HepG2 (cell line): Measurements from ENCODE around the gene NPC1. TPM values are rescaled to one million over a fixed set of nuclear protein-coding genes. Genes with fewer than 3 reads are reported as not detected.

Experiments used
- ATAC-seq: fragments of 200-7000 bp; cut with Tn5 transposase; 3 replicates; pipeline ENCODE4 v1.9.1; 2020; ENCODE audit warnings: mild to moderate bottlenecking, moderate library complexity
- BruUV-seq: library from RNA; stranded (reverse); fragments of 400-500 nt; replicated peaks from 2 replicates; lab custom pipeline; 2021; lab: Mats Ljungman, UMichigan
- CTCF ChIA-PET: fragments of 300-600 bp; formaldehyde crosslinking; extraction: SDS; loops from one replicate; lab custom pipeline; 2021; ENCODE audit warnings: low total read pairs, inconsistent platforms, low intra/inter-chr PET ratio; lab: Yijun Ruan, JAX
- POLR2A ChIA-PET: fragments of 350-600 bp; sonication (Branson Sonifier 250); formaldehyde crosslinking; loops from one replicate; lab custom pipeline; 2020; ENCODE audit warnings: antibody characterized with exemption, inconsistent platforms; lab: Yijun Ruan, JAX
- DNase-seq: peaks from one replicate; pipeline ENCODE4 v3.0.0-alpha.2; 2015; ENCODE audit warnings: low spot score
- FAIRE-seq: peaks from 3 replicates; lab custom pipeline; 2011; peaks lifted over from hg19 to GRCh38; lab: Jason Lieb, UNC
- H2AFZ ChIP-seq: one replicate; pipeline ENCODE4 v1.6.1; 2011; ENCODE audit warnings: low read length, inconsistent platforms
- H3K27ac ChIP-seq: fragments of 300-600 bp; 3 replicates; pipeline ENCODE4 v1.8.0; 2011; ENCODE audit warnings: mixed run types, mild to moderate bottlenecking, mixed read lengths, low read length, inconsistent platforms; ENCODE audit not compliant: insufficient read depth; ENCODE audit errors: extremely low read length
- H3K27me3 ChIP-seq, 2 experiments: fragments of 200-600 bp in 1 of 2; 2 replicates in 1 of 2; 3 replicates in 1 of 2; pipeline versions ENCODE4 v1.6.0 to v1.8.0; 2011; ENCODE audit warnings: low read length in 2 of 2, mild to moderate bottlenecking in 2 of 2, moderate library complexity in 2 of 2, inconsistent platforms in 1 of 2; ENCODE audit not compliant: insufficient read depth in 2 of 2, control insufficient read depth in 1 of 2
- H3K36me3 ChIP-seq, 2 experiments: fragments of 200-600 bp in 1 of 2; replicated peaks in 1 of 2; 2 replicates in 1 of 2; 3 replicates in 1 of 2; pipeline versions ENCODE4 v1.5.1 to v1.8.0; 2011; ENCODE audit warnings: low read length in 2 of 2, inconsistent platforms in 1 of 2; ENCODE audit not compliant: insufficient read depth in 2 of 2, control insufficient read depth in 1 of 2
- H3K4me1 ChIP-seq: 2 replicates; pipeline ENCODE4 v1.5.1; 2012; ENCODE audit warnings: low read length, inconsistent platforms; ENCODE audit not compliant: insufficient read depth
- H3K4me2 ChIP-seq: 2 replicates; pipeline ENCODE4 v1.6.0; 2011; ENCODE audit warnings: low read depth, low read length, inconsistent platforms
- H3K4me3 ChIP-seq, 3 experiments: fragments of 200-600 bp in 1 of 3; sonication (generic), shearing (Covaris generic) in 1 of 3; replicated peaks in 1 of 3; 2 replicates each; pipeline ENCODE4 v1.5.1; 2011 to 2016; ENCODE audit warnings: low read length in 3 of 3, inconsistent platforms in 2 of 3, low read depth in 2 of 3, mild to moderate bottlenecking in 2 of 3, control low read depth in 1 of 3, mixed read lengths in 1 of 3; ENCODE audit not compliant: insufficient read depth in 1 of 3
- H3K79me2 ChIP-seq: one replicate; pipeline ENCODE4 v1.6.1; 2011; ENCODE audit warnings: low read length, inconsistent platforms; ENCODE audit not compliant: insufficient read depth
- H3K9ac ChIP-seq: 2 replicates; pipeline ENCODE4 v1.6.0; 2011; ENCODE audit warnings: mild to moderate bottlenecking, low read depth, low read length, inconsistent platforms; ENCODE audit not compliant: insufficient read depth
- H3K9me3 ChIP-seq: 2 replicates; pipeline ENCODE4 v1.5.1; 2012; ENCODE audit warnings: mild to moderate bottlenecking, low read length
- H4K20me1 ChIP-seq: 2 replicates; pipeline ENCODE4 v1.6.0; 2011; ENCODE audit warnings: inconsistent platforms, mild to moderate bottlenecking, low read length, moderate library complexity; ENCODE audit not compliant: insufficient read depth
- ATRX ChIP-seq: sonication (generic); formaldehyde crosslinking; IDR thresholded peaks from 2 replicates; pipeline ENCODE4 v1.4.0; 2020; ENCODE audit warnings: missing genetic modification reagents, borderline replicate concordance
- BATF2 ChIP-seq: sonication (generic); formaldehyde crosslinking; IDR thresholded peaks from 2 replicates; pipeline ENCODE4 v1.8.0; 2022; ENCODE audit warnings: mild to moderate bottlenecking, missing genetic modification reagents, moderate library complexity
- KDM3A ChIP-seq: IDR thresholded peaks from 2 replicates; pipeline ENCODE4 v1.6.1; 2018; ENCODE audit warnings: low read depth, missing compliant biosample characterization
- LCORL ChIP-seq, 2 experiments: fragments of 450-650 bp in 1 of 2; sonication (generic) in 1 of 2; formaldehyde crosslinking in 1 of 2; IDR thresholded peaks; 2 replicates each; pipeline versions ENCODE4 v1.5.0 to v1.6.1; 2017 to 2020; ENCODE audit warnings: antibody characterized with exemption in 1 of 2, missing genetic modification reagents in 1 of 2
- MBNL3 ChIP-seq: fragments of 250-450 bp; sonication (Bioruptor Pico); conservative IDR thresholded peaks from 2 replicates; pipeline ENCODE4 v1.8.0; 2022; ENCODE audit warnings: mild to moderate bottlenecking, inconsistent platforms
- PCBP1 ChIP-seq: fragments of 200-400 bp; formaldehyde crosslinking; IDR thresholded peaks from 2 replicates; pipeline ENCODE4 v1.6.1; 2017; ENCODE audit warnings: mild to moderate bottlenecking, low read depth, low read length, borderline replicate concordance
- POGK ChIP-seq: sonication (generic); formaldehyde crosslinking; conservative IDR thresholded peaks from 2 replicates; pipeline ENCODE4 v1.8.0; 2022; ENCODE audit warnings: mild to moderate bottlenecking, moderate library complexity, missing genetic modification reagents
- RXRB ChIP-seq: IDR thresholded peaks from 2 replicates; pipeline ENCODE4 v1.6.1; 2016; ENCODE audit warnings: borderline replicate concordance, missing genetic modification reagents, missing compliant biosample characterization
- TCF12 ChIP-seq, 2 experiments: fragments of 450-650 bp in 1 of 2; sonication (generic) in 1 of 2; formaldehyde crosslinking in 1 of 2; IDR thresholded peaks; 2 replicates each; pipeline versions ENCODE4 v1.6.1 to v1.8.0; 2017 to 2022; ENCODE audit warnings: antibody characterized with exemption in 1 of 2, mild to moderate bottlenecking in 1 of 2, missing genetic modification reagents in 1 of 2, moderate library complexity in 1 of 2
- TRIM22 ChIP-seq: fragments of 450-650 bp; IDR thresholded peaks from 2 replicates; pipeline ENCODE4 v1.6.1; 2017
- ZBTB21 ChIP-seq: sonication (generic); formaldehyde crosslinking; IDR thresholded peaks from 2 replicates; pipeline ENCODE4 v1.4.0; 2020; ENCODE audit warnings: missing genetic modification reagents
- ZFP82 ChIP-seq: sonication (generic); formaldehyde crosslinking; IDR thresholded peaks from 2 replicates; pipeline ENCODE4 v1.5.1; 2020; ENCODE audit warnings: mild to moderate bottlenecking, missing genetic modification reagents, borderline replicate concordance
- ZNF101 ChIP-seq: sonication (generic); formaldehyde crosslinking; IDR thresholded peaks from 2 replicates; pipeline ENCODE4 v1.4.0; 2020; ENCODE audit warnings: mild to moderate bottlenecking, low read depth, missing genetic modification reagents, borderline replicate concordance
- ZNF24 ChIP-seq: fragments of 450-650 bp; IDR thresholded peaks from 2 replicates; pipeline ENCODE4 v1.6.1; 2017; ENCODE audit warnings: antibody characterized with exemption, mild to moderate bottlenecking
- ZNF484 ChIP-seq: sonication (generic); formaldehyde crosslinking; IDR thresholded peaks from 2 replicates; pipeline ENCODE4 v1.5.1; 2020; ENCODE audit warnings: mild to moderate bottlenecking, low read depth, missing genetic modification reagents, borderline replicate concordance
- ZNF720 ChIP-seq: sonication (generic); formaldehyde crosslinking; IDR thresholded peaks from 2 replicates; pipeline ENCODE4 v1.4.0; 2020; ENCODE audit warnings: missing genetic modification reagents
- ZNF749 ChIP-seq: sonication (generic); formaldehyde crosslinking; IDR thresholded peaks from 2 replicates; pipeline ENCODE4 v1.8.0; 2022; ENCODE audit warnings: mild to moderate bottlenecking, missing genetic modification reagents, moderate library complexity, borderline replicate concordance
- WGBS: methylation state at CpG from one replicate; pipeline ENCODE4 v1.1.6; 2017; ENCODE audit warnings: low lambda C conversion rate; 5-methylcytosine and 5-hydroxymethylcytosine counted together
- in situ Hi-C: cut with HindIII; loops from 2 replicates; pipeline ENCODE4 v1.10.0; 2017; ENCODE audit warnings: low pct_unique_long_range_greater_than_20kb; ENCODE audit not compliant: extremely low pct_ligation_motif_present
- intact Hi-C: fragments of 100-400 bp; cut with micrococcal nuclease; formaldehyde crosslinking; loops from one replicate; pipeline ENCODE4 v1.10.0; 2022; ENCODE audit not compliant: unreplicated experiment
- polyA plus RNA-seq, 8 experiments: library from polyadenylated mRNA; depleted of rRNA in 3 of 8; stranded (reverse) in 7 of 8; unstranded in 1 of 8; fragments of >200 nt; fragmentation: Illumina TruSeq in 4 of 8; extraction: Trizol in 4 of 8; gene quantifications; 2 replicates each; pipeline versions ENCODE4 v1.2.1 to v1.2.3, GENCODE V29; 2011 to 2016; ENCODE audit warnings: low read depth in 4 of 8, missing spikeins in 1 of 8, mixed read lengths in 1 of 8; ENCODE audit not compliant: insufficient read depth in 1 of 8
- total RNA-seq, 5 experiments: library from RNA; depleted of rRNA; stranded (reverse); fragments of >200 nt; fragmentation: Illumina TruSeq; extraction: Trizol; gene quantifications; 2 replicates each; pipeline ENCODE4 v1.2.3, GENCODE V29; 2016; ENCODE audit warnings: low read depth in 1 of 5
- TF ChIP-seq, protein P1 (sequence below): IDR thresholded peaks from 2 replicates; pipeline ENCODE4 v1.6.1; 2016; ENCODE audit warnings: low read depth, control low read depth
- TF ChIP-seq, protein P2 (sequence below): IDR thresholded peaks from 2 replicates; pipeline ENCODE4 v1.6.1; 2012; ENCODE audit warnings: inconsistent platforms

Gene NPC1
- total and polyA plus RNA-seq, 2 of the 13 experiments (the other 11 are each of a cell fraction or from before 2014, with no cell fraction given) = 46.5 to 114 TPM

GRCh38 chr18:23519734-23520133, 66.6 kb downstream of the NPC1 start:
- ChIA-PET CTCF (no interaction called here), POLR2A (no interaction called here)
- no peak for ATAC-seq
- no peak overlapping the region for H3K4me2 ChIP-seq
- no peak overlapping the region for H3K9ac ChIP-seq
- no peak for DNase-seq
- H3K27me3 ChIP-seq = no peaks in the 10 kb centered on the region
- WGBS = 97% methylated on average over 4 of the region's 4 CpGs
- no peaks in the 10 kb centered on the region for H4K20me1 ChIP-seq
- BruUV-seq = no TSS peak
- intact Hi-C loops (loop anchor here (5.0 to 10.0 kb wide), 2 partner anchors 38 to 185 kb away; no protein-coding TSS in a partner anchor), in situ Hi-C loops (loop anchor here (5.0 to 10.0 kb wide), 2 partner anchors 68 to 185 kb away; partner anchors contain the start of gene NPC1)
- H3K36me3 ChIP-seq = peaks cover 15 to 66% of the 10 kb centered on the region in 2 experiments; a peak in 4 of 5 replicates
- H3K9me3 ChIP-seq = no peaks in the 10 kb centered on the region
- H3K27ac ChIP-seq = no peak overlapping the region
- peaks cover 5% of the 10 kb centered on the region; the same call in 1 of the 2 replicates for H3K4me1 ChIP-seq
- no peaks in the 10 kb centered on the region for H3K79me2 ChIP-seq
- H2AFZ ChIP-seq = no peak overlapping the region
- H3K4me3 ChIP-seq = no peak overlapping the region
- FAIRE-seq = no peak
- TF ChIP-seq ZNF749 (no peak), ZBTB21 (CRISPR knock-in tag) (no peak), TCF12 (IDR thresholded peaks at IDR 0.05) (no peak), TCF12 (CRISPR knock-in tag; IDR thresholded peaks at IDR 0.05) (no peak), KDM3A (CRISPR knock-in tag) (no peak), BATF2 (CRISPR knock-in tag) (no peak), ZNF101 (no peak), ZFP82 (no peak), ZNF720 (CRISPR knock-in tag) (no peak), RXRB (CRISPR knock-in tag) (no peak), ZNF484 (no peak), LCORL (IDR thresholded peaks at IDR 0.05) (no peak), LCORL (CRISPR knock-in tag; IDR thresholded peaks at IDR 0.05) (no peak), PCBP1 (no peak), ATRX (CRISPR knock-in tag) (no peak), POGK (CRISPR knock-in tag) (no peak), ZNF24 (no peak), TRIM22 (no peak), MBNL3 (CRISPR knock-in tag) (no peak)
- TF ChIP-seq, protein P1, sequence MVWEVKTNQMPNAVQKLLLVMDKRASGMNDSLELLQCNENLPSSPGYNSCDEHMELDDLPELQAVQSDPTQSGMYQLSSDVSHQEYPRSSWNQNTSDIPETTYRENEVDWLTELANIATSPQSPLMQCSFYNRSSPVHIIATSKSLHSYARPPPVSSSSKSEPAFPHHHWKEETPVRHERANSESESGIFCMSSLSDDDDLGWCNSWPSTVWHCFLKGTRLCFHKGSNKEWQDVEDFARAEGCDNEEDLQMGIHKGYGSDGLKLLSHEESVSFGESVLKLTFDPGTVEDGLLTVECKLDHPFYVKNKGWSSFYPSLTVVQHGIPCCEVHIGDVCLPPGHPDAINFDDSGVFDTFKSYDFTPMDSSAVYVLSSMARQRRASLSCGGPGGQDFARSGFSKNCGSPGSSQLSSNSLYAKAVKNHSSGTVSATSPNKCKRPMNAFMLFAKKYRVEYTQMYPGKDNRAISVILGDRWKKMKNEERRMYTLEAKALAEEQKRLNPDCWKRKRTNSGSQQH (CRISPR knock-in tag) = no peak
- TF ChIP-seq, protein P2, sequence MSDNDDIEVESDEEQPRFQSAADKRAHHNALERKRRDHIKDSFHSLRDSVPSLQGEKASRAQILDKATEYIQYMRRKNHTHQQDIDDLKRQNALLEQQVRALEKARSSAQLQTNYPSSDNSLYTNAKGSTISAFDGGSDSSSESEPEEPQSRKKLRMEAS = no peak
